GM12873 (cell line): Measurements from ENCODE around the gene KCNRG.

Experiments
- CTCF ChIP-seq: IDR thresholded peaks from 2 replicates; pipeline ENCODE4 v1.5.1; 2012; ENCODE audit warnings: low read depth, mild to moderate bottlenecking, moderate library complexity, low read length, control low read depth; ENCODE audit not compliant: insufficient read depth; ENCODE audit errors: missing control alignments

The KCNRG gene

DNA sequence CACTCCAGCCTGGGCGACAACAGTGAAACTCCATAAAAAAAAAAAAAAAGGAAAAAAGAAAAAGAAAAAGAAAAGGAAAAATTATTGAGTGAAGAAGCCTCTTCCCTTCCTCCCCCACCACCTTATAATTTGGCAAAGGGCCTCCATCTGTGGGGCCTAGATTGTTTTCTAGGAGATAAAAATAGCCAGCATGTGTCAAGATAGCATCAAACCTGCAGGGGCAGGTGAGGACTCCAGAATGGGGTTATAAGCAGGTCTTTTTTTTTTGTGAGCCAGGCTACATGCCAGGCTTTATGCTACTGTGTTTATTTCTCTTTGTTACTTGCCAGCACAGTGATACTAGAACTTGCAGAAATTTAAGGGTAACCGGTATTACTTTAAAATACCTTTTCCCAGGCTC is 30.1 kb upstream of the KCNRG start:
- no peak for TF ChIP-seq CTCF

DNA sequence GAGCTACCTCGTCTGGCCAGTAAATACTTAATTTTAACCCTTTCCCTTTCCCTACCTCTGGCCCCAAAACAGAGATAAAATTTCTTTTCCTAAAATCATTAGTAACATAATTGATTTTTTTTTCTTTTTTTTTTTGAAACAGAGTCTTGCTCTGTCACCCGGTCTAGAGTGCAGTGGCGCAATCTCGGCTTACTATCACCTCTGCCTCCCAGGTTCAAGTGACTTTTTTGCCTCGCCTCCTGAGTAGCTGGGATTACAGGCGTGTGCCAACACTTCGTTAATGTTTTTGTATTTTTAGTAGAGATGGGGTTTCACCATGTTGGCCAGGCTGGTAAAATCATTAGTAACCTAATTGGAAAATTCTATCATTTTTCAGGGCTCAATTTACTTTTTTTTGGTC is 28.8 kb upstream of the KCNRG start:
- no peak for TF ChIP-seq CTCF

DNA sequence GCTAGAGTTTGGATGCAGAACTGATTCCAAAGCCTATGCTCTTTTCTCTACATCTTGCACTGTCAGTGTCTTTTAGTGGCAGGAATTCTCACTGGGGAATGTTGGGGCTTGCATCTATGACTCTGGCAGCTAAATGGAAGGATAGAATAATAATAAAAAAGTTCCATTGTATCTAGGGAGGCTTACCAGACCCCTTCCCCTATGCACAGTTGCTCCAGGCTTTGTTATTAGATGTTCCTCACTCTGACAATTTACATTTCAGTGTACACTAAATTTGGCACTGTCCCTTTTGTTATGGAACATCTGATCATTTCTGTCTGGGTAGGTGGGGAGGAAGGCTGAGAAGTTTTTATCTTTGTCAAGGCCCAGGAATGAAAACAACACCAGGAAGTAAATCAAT is 22.1 kb upstream of the KCNRG start:
- no peak for TF ChIP-seq CTCF

DNA sequence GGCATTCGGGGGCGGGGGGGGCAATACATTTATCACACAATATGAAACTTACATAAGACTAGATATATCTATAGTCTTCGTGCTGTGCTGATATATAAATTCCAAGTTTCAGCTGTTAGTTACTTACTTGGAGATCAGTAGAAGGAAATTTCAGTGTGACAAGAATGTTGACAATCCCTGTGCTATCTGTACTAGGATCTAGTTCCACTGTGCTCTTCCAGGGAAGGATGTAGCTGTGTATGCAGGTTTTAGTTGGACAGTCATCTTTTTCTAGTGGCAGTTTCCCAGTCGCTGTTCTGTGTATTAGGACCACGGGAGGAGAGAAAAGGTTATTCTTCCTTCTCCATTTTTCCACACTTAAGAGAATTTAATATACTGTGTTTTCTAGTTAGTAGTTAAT is 21.6 kb upstream of the KCNRG start:
- no peak for TF ChIP-seq CTCF

- no peak for TF ChIP-seq CTCF
Measured at GRCh38 chr13:49995625-49996101, 19.6 kb upstream of the KCNRG start.

GRCh38 chr13:49996161-49996915 is 18.9 kb upstream of the KCNRG start:
- no peak for TF ChIP-seq CTCF

- peak; percentile 78 for TF ChIP-seq CTCF
Measured at GRCh38 chr13:49996951-49997895, 18.0 kb upstream of the KCNRG start, which contains the start of gene TRIM13. TRIM13 (plus strand) TSS chr13:49997042; CDS start chr13:50011941, 14,899 bp downstream.
